Measurements from ENCODE around the gene SAMD4A.
"Not testable (repeated sequence)": the region's sequence is repeated elsewhere in the genome, so short reads cannot be mapped to it uniquely, and the experiment has no call there.

The SAMD4A gene

GRCh38 chr14:54791001-54791400 is 224.1 kb downstream of the SAMD4A start:
- no peak for DNase-seq

- DNase-seq, result no peak
These were observed 225.4 kb downstream of the SAMD4A start for GRCh38 chr14:54792288-54792687.

- DNase-seq, result no peak
These were observed 227.2 kb downstream of the SAMD4A start for GRCh38 chr14:54794159-54794558.

- DNase-seq, result no peak
These were observed 227.9 kb downstream of the SAMD4A start for GRCh38 chr14:54794796-54795195.

- DNase-seq, result no peak
These were observed 230.0 kb downstream of the SAMD4A start for GRCh38 chr14:54796961-54797360.

- DNase-seq, result no peak
These were observed 230.6 kb downstream of the SAMD4A start for GRCh38 chr14:54797556-54797955.

GRCh38 chr14:54797986-54798385 is 231.1 kb downstream of the SAMD4A start:
- no peak for DNase-seq

GRCh38 chr14:54798465-54799124 is 231.7 kb downstream of the SAMD4A start:
- no peak for DNase-seq

GRCh38 chr14:54801482-54801881 is 234.6 kb downstream of the SAMD4A start:
- not testable (repeated sequence) for DNase-seq

GRCh38 chr14:54803396-54803795 is 236.5 kb downstream of the SAMD4A start:
- no peak for DNase-seq

- no peak for DNase-seq
These were observed 237.1 kb downstream of the SAMD4A start for GRCh38 chr14:54803926-54804537.

GRCh38 chr14:54804538-54805041 is 237.7 kb downstream of the SAMD4A start:
- no peak for DNase-seq

- no peak for DNase-seq
These were observed 238.1 kb downstream of the SAMD4A start for GRCh38 chr14:54805070-54805444.

GRCh38 chr14:54805445-54806322 is 238.8 kb downstream of the SAMD4A start:
- DNase-seq, result peak in 50 of 56 donors; percentile 6 to 83 (median 50)

- no peak for DNase-seq
These were observed 239.7 kb downstream of the SAMD4A start for GRCh38 chr14:54806616-54807015.

- no peak for DNase-seq
These were observed 240.5 kb downstream of the SAMD4A start for GRCh38 chr14:54807428-54807827.

- DNase-seq, result no peak
These were observed 241.0 kb downstream of the SAMD4A start for GRCh38 chr14:54807881-54808280.

GRCh38 chr14:54808326-54809161 is 241.6 kb downstream of the SAMD4A start:
- DNase-seq, result no peak

GRCh38 chr14:54809767-54810166 is 242.8 kb downstream of the SAMD4A start:
- no peak for DNase-seq

GRCh38 chr14:54812617-54813016 is 245.7 kb downstream of the SAMD4A start:
- no peak for DNase-seq

- no peak for DNase-seq
These were observed 246.2 kb downstream of the SAMD4A start for GRCh38 chr14:54813081-54813480.
